K562 (cell line): ENCODE data around the gene TEX22. TPM values are rescaled to one million over a fixed set of nuclear protein-coding genes. Genes with fewer than 3 reads are reported as not detected.

ENCODE experiments used
- ATAC-seq: fragments of 200-7000 bp; cut with Tn5 transposase; 3 replicates; pipeline ENCODE4 v1.9.1; 2020; ENCODE audit warnings: moderate library complexity
- BruUV-seq: library from RNA; stranded (reverse); fragments of 400-500 nt; replicated peaks from 2 replicates; lab custom pipeline; 2021; lab: Mats Ljungman, UMichigan
- CTCF ChIA-PET: fragments of 300-600 bp; formaldehyde crosslinking; extraction: SDS; loops from one replicate; lab custom pipeline; 2021; ENCODE audit warnings: low intra/inter-chr PET ratio; lab: Yijun Ruan, JAX
- POLR2A ChIA-PET: fragments of 300-600, 350-650 bp; sonication (Branson Sonifier 250); formaldehyde crosslinking; extraction: SDS; loops from one replicate; lab custom pipeline; 2021; ENCODE audit warnings: antibody characterized with exemption, inconsistent platforms; lab: Yijun Ruan, JAX
- DNase-seq, 4 experiments: peaks; one replicate each; pipeline versions ENCODE4 v3.0.0 to v3.0.0-alpha.2; 2011 to 2018; ENCODE audit warnings: low spot score in 3 of 4, mixed read lengths in 3 of 4; ENCODE audit errors: extremely low read depth in 1 of 4
- FAIRE-seq: peaks from 2 replicates; lab custom pipeline; 2011; peaks lifted over from hg19 to GRCh38; lab: Jason Lieb, UNC
- H2AFZ ChIP-seq: 2 replicates; pipeline ENCODE4 v1.6.0; 2011; ENCODE audit warnings: low read depth, low read length, control low read depth, inconsistent platforms
- H3K27ac ChIP-seq: fragments of 200-600 bp; 3 replicates; pipeline ENCODE4 v1.8.0; 2011; ENCODE audit warnings: low read depth, mild to moderate bottlenecking, control low read depth, inconsistent platforms, low read length, moderate library complexity, mixed read lengths; ENCODE audit errors: extremely low read depth
- H3K27me3 ChIP-seq, 2 experiments: fragments of 300-600 bp in 1 of 2; 2 replicates in 1 of 2; 3 replicates in 1 of 2; pipeline versions ENCODE4 v1.6.0 to v1.8.0; 2011; ENCODE audit warnings: inconsistent platforms in 2 of 2, low read length in 2 of 2, mild to moderate bottlenecking in 1 of 2, mixed read lengths in 1 of 2, moderate library complexity in 1 of 2; ENCODE audit not compliant: control insufficient read depth in 2 of 2, insufficient read depth in 2 of 2
- H3K36me3 ChIP-seq: fragments of 300-600 bp; 3 replicates; pipeline ENCODE4 v1.8.0; 2011; ENCODE audit warnings: mild to moderate bottlenecking, low read length, inconsistent platforms; ENCODE audit not compliant: control insufficient read depth, insufficient read depth
- H3K4me1 ChIP-seq, 2 experiments: fragments of 200-600 bp in 1 of 2; replicated peaks in 1 of 2; 2 replicates in 1 of 2; 3 replicates in 1 of 2; pipeline versions ENCODE4 v1.5.1 to v1.8.0; 2011; ENCODE audit warnings: inconsistent platforms in 2 of 2, low read length in 2 of 2, mild to moderate bottlenecking in 1 of 2, mixed read lengths in 1 of 2, moderate library complexity in 1 of 2; ENCODE audit not compliant: control insufficient read depth in 2 of 2, insufficient read depth in 2 of 2
- H3K4me2 ChIP-seq: 2 replicates; pipeline ENCODE4 v1.6.1; 2011; ENCODE audit warnings: low read length, control low read depth, inconsistent platforms, mixed read lengths; ENCODE audit not compliant: insufficient read depth
- H3K4me3 ChIP-seq: fragments of 200-600 bp; sonication (generic), shearing (Covaris generic); 2 replicates; pipeline ENCODE4 v1.5.1; 2016; ENCODE audit warnings: control low read depth, inconsistent platforms
- H3K79me2 ChIP-seq: fragments of 200-600 bp; 3 replicates; pipeline ENCODE4 v1.8.0; 2011; ENCODE audit warnings: low read length, inconsistent platforms; ENCODE audit not compliant: control insufficient read depth, insufficient read depth
- H3K9ac ChIP-seq, 2 experiments: 2 replicates each; pipeline versions ENCODE4 v1.6.0 to v1.6.1; 2011; ENCODE audit warnings: low read depth in 2 of 2, low read length in 2 of 2, control low read depth in 1 of 2, inconsistent platforms in 1 of 2, mild to moderate bottlenecking in 1 of 2, mixed read lengths in 1 of 2; ENCODE audit not compliant: insufficient read depth in 1 of 2
- H3K9me1 ChIP-seq: one replicate; pipeline ENCODE4 v1.6.0; 2011; ENCODE audit warnings: inconsistent platforms, mild to moderate bottlenecking, low read length, moderate library complexity; ENCODE audit not compliant: control insufficient read depth, insufficient read depth
- H3K9me3 ChIP-seq: replicated peaks from 2 replicates; pipeline ENCODE4 v1.5.1; 2011; ENCODE audit warnings: low read depth, low read length, inconsistent platforms; ENCODE audit not compliant: control insufficient read depth, insufficient read depth
- H4K20me1 ChIP-seq: replicated peaks from 2 replicates; pipeline ENCODE4 v1.6.1; 2011; ENCODE audit warnings: low read length, inconsistent platforms, mixed read lengths; ENCODE audit not compliant: control insufficient read depth, insufficient read depth
- CGGBP1 ChIP-seq: fragments of 250-450 bp; sonication (Bioruptor Pico); IDR thresholded peaks from 2 replicates; pipeline ENCODE4 v1.9.0; 2021; ENCODE audit warnings: mild to moderate bottlenecking
- FOSL1 ChIP-seq: fragments of 200-800 bp; sonication (Bioruptor generic); conservative IDR thresholded peaks from 2 replicates; pipeline ENCODE4 v1.6.1; 2016; ENCODE audit warnings: missing genetic modification characterization, missing compliant biosample characterization
- GATAD2A ChIP-seq: fragments of 450-650 bp; IDR thresholded peaks from 2 replicates; pipeline ENCODE4 v1.6.1; 2017
- SNRNP70 ChIP-seq: fragments of 200-400 bp; formaldehyde crosslinking; optimal IDR thresholded peaks from 2 replicates; pipeline ENCODE3; 2017; ENCODE audit warnings: low read depth, low read length
- ZNF165 ChIP-seq: fragments of 250-450 bp; sonication (Bioruptor Pico); IDR thresholded peaks from 2 replicates; pipeline ENCODE4 v1.4.0; 2020; ENCODE audit warnings: borderline replicate concordance
- WGBS: fragments of 100-300 bp; shearing (Covaris generic); methylation state at CpG from one replicate; pipeline ENCODE4 v1.1.6; 2016; ENCODE audit warnings: low coverage, mixed read lengths; ENCODE audit not compliant: insufficient coverage; ENCODE audit errors: missing lambda C conversion rate; 5-methylcytosine and 5-hydroxymethylcytosine counted together
- in situ Hi-C: fragments of 300-500 bp; cut with MboI; formaldehyde crosslinking; loops from 4 replicates; pipeline ENCODE4 v1.15.0; 2018; ENCODE audit warnings: inconsistent platforms, mixed read lengths
- intact Hi-C: fragments of 100-400 bp; cut with micrococcal nuclease; formaldehyde crosslinking; loops from 2 replicates; pipeline ENCODE4 v1.14.2; 2022
- polyA plus RNA-seq, 8 experiments: library from polyadenylated mRNA; depleted of rRNA in 4 of 8; stranded (reverse) in 5 of 8; unstranded in 3 of 8; fragments of >200 nt; fragmentation: Nextera tagmentation in 2 of 8; fragmentation: Illumina TruSeq in 1 of 8; extraction: Ambion mirVana in 2 of 8; extraction: Trizol in 1 of 8; gene quantifications; 2 replicates each; pipeline versions ENCODE4 v1.2.1 to v1.2.3, GENCODE V29; 2011 to 2014; ENCODE audit warnings: inconsistent platforms in 1 of 8, missing spikeins in 1 of 8
- total RNA-seq, 7 experiments: library from RNA; depleted of rRNA in 6 of 7; stranded (reverse); fragments of >200 nt in 6 of 7; fragmentation: Illumina TruSeq in 2 of 7; extraction: Trizol in 2 of 7; gene quantifications; 2 replicates each; pipeline versions ENCODE4 v1.2.1 to v1.2.3, GENCODE V29; 2011 to 2021; ENCODE audit warnings: low replicate concordance in 1 of 7

TEX22 gene
- total and polyA plus RNA-seq, 9 of the 15 experiments (the other 6 are each of a cell fraction or from before 2014, with no cell fraction given) = 0.04 to 1.7 (median 0.23) TPM; not detected in 2

GRCh38 chr14:105440554-105440900 is 42.2 kb downstream of the TEX22 start (continued):
- TF ChIP-seq ZNF165 (CRISPR knock-in tag) (no peak), GATAD2A (no peak), FOSL1 (no peak), SNRNP70 (no peak)

- no peak for TF ChIP-seq CGGBP1 (CRISPR knock-in tag)
- TF ChIP-seq, all 486 proteins: peak for 0
- no peak overlapping the region for H3K4me3 ChIP-seq
- H3K79me2 ChIP-seq = peaks cover 34% of the 10 kb centered on the region
- H3K9ac ChIP-seq = no peak overlapping the region
- H4K20me1 ChIP-seq = peaks cover 8% of the 10 kb centered on the region; the same call in 1 of the 2 replicates
- no peak overlapping the region for H2AFZ ChIP-seq
- no peak overlapping the region for H3K4me2 ChIP-seq
- ChIA-PET CTCF (no interaction called here), POLR2A (no interaction called here)
- intact Hi-C loops (no loop called here), in situ Hi-C loops (no loop called here)
- no peaks in the 10 kb centered on the region for H3K27me3 ChIP-seq
- H3K9me3 ChIP-seq = no peaks in the 10 kb centered on the region
- H3K4me1 ChIP-seq = peaks cover 0 to 49% of the 10 kb centered on the region in 2 experiments; a peak in 2 of 5 replicates
- WGBS = 100% methylated on average over 3 of the region's 9 CpGs
- H3K27ac ChIP-seq = no peak overlapping the region
- no peak for DNase-seq
- no TSS peak for BruUV-seq
- H3K9me1 ChIP-seq = no peaks in the 10 kb centered on the region
- FAIRE-seq = no peak
- ATAC-seq = no peak
- peaks cover 51% of the 10 kb centered on the region; the same call in 1 of the 3 replicates for H3K36me3 ChIP-seq
These were observed 42.7 kb downstream of the TEX22 start for GRCh38 chr14:105440992-105441391.
